A172 (cell line): Measurements from ENCODE around the gene SLC15A4. TPM values are rescaled to one million over a fixed set of nuclear protein-coding genes. Genes with fewer than 3 reads are reported as not detected.
A peak's percentile ranks its signal among the peaks of the same experiment; 100 is the strongest.

ENCODE experiments used
- DNase-seq: peaks from one replicate; pipeline ENCODE4 v3.0.0-alpha.2; 2015; ENCODE audit warnings: low spot score
- total RNA-seq: library from RNA; depleted of rRNA; stranded (reverse); fragments of >200 nt; shearing (Covaris generic); gene quantifications from 2 replicates; pipeline ENCODE4 v1.2.3, GENCODE V29; 2014

SLC15A4 gene
- total RNA-seq, 1 experiment from 2014 or later = 30.3 TPM

DNA sequence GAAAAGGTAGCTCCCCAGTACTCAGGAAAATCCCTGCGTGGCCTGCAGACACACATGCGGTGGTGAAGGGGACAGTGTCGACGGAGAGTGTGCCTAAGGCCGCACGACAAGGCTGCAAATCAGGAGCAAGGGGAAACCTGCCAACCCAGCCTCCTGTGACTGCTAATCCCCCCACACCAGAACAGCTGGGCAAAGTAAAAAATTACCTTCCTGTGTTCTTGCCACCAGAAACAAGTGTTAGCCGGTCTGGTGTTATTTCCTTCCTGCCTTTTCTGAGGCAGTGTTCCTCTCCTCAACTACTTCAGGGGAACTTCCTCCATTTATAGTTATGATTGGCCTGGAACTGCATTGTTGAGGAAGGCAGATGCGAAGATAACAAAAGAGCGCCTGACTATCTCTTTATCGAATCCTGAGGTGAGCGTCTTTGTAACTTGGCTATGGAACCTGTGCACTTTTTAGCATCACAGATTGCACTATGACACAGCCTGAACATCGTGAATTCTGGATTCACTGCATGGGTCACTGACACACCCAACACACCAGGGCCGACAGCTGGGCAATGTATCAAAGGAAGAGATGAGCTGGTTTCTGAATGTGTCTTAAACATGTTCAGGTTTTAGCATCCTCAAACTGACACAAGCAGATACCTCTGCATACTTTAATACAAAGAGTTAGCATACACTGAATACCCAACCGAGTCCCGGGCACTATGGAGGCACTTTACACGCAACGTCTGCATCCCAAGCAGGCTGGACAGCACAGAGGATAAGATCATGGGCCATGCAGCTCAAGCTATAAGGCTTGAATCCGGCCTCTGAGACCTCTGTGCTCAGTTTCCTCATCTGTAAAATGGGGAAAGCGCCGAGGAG is 28.9 kb downstream of the SLC15A4 start:
- DNase-seq = no peak

DNA sequence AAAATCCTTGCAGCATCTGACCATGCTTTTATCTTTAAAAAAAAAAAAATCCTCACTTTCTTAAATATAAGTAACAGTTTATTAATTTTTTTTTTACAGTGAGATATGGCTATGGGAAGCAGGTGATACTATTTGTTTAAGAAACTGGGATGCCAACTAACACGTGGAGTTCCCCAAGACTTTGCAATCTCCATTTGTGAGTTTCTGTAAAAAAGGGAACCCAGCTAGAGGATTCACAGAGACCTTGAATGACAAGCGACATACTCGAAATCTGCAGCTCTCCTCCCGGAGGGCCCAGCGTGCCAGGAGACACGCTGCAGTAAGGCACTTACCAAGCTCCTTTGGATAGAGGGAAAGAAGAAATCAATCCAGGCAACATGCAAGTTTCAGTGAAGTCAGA is 30.1 kb downstream of the SLC15A4 start:
- no peak for DNase-seq

DNA sequence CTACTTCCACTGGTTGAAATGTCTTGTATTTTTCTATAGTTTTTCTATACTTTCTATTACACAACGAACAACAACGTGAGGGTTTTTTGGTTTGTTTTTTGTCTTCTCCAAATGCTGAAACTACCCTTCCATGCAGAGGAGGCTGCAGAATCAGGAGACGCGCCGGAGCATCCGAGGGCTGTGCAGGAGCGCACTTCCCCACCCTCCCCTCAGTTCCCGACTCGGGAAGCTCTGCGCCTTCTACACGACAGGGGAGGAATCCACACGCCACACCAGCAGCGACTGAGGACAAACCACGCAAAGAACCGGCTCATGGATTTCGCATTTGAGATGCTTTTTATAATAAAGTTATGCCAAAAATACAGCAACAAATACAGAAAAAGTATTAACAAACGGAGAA is 30.9 kb downstream of the SLC15A4 start:
- no peak for DNase-seq

DNA sequence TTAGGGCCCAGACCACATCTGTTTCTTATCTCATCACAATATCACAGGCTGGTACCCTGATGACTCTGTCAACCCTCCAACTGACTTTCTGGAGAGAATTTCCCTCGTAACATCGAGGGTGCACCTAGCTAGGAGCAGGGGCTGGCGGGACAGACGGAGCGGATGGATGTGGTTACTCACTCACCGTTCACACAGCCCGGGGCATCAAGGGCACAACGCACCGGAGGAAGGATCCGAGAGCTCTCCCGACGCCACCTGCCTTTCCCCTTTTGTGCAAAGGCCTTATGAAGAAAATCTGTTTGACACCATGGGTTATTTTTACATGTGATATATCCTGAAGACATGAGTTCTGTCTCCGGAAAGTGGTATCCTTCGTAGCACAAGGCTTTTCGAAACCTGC is 31.4 kb downstream of the SLC15A4 start:
- no peak for DNase-seq

DNA sequence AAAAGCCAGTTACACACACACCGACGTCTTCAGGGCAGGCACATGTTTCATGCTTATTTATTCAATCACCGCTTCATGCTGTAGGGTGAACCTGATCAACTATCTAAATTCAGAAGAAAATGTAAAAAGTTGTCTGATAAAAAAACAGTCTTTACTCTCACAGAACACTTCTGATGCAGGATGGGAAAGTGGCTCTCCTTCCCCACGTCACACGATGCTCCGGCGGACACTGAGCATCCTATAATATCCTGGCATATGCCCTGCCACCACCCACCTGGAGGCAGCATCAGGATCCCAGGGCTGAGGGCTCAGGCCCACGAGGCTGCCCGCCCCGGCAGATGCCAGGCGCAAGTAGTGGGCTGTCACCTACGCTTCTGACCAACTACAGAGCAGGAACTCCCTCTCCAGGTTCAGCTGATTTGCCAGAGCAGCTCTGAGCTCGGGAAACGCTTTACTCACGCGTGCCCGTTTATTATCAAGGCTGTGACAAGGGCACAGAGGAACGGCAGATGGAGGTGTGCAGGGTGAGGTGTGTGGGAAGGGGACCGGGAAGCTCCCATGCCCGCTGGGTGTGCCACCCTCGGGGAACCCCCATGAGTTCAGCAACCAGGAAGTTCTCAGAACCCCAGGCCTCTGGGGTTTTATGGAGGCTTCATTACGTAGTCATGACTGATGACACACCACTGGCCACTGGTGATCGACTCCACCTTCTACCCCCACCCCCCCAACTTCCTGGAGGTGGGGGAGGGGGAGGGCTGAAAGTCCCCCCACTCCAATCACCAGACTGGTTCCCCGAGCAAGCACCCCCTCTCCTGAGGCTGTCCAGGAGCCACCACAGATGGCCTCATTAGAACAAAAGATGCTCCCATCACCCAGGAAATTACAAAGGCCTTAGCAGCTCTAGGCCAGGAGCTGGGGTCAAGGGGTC is 32.1 kb downstream of the SLC15A4 start:
- DNase-seq = peak; percentile 51

DNA sequence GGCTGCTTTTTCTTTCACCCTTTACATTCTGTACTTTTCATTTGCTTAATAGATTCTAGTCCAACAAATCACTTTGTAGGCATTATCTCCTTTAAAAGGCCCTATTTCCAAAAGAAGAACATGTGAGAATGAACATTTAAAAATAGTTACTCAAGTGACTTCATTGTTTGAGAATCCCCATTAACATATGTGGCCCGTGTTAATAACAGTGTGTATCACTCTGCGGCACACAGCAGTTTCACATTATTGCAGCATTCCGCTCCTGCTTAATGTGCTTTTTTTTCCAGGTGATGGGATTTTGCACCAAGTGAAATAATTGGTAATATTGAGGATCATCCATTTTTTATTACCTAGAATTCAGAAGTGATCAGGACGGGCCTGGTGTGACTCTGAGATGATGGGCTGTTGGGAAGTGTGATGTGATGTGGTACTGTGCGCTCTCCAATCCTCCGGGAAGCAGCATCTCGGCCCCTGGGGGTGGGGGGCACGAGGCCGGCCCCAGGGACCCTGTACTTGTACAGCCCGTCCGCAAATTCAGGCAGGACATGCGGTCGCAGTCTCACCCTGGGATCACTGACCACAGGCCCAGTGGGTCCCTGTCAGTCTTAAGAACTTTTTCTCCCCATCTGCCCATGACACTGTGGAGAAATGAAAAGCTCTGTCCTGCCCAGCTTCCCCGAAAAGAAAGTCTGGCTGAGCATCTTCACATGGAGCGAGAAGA is 32.9 kb downstream of the SLC15A4 start:
- DNase-seq = no peak

DNA sequence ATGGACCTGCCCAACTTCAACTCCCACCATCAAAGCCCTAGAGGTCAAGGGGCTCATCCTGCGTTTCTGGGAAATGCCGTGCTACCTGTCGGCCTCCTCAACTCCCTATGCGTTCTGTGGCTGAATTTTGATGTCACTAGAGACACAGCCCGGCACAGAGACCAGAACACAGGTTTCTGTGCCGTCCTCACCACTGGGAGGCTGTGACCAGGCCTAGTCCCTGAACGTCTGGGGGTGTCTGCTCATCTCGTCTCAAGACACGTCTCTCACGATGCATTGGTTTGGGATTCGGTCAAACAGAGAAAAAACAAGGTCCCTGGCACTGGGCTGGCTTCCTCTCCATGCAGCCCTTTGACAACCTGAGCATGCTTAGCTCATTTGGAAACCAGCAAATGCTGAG is 33.5 kb downstream of the SLC15A4 start:
- DNase-seq = no peak

DNA sequence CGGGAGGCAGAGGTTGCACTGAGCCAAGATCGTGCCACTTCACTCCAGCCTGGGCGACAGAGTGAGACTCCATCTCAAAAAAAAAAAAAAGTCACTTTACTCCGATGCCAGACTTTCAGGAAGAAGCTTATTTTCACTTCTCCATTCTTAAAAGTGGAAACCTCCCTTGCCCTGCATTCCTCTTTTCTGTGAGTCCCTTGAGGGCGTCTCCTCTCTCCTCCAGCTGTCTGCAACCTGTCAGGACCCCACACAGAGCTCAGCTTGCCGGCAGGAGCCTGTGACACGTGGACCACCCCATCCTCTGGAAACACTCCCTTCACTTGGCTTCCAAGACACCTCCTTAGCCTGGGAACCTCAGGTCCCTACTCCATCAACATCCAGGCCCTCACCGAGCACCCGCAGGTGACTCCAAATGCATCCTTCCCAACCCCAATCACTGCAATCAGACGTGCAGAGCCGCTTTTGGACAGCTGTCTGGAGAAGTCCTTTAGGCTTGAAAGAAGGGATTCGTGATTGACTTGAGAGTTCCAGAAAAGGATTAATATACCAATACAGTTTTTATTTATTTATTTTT is 34.3 kb downstream of the SLC15A4 start:
- no peak for DNase-seq

DNA sequence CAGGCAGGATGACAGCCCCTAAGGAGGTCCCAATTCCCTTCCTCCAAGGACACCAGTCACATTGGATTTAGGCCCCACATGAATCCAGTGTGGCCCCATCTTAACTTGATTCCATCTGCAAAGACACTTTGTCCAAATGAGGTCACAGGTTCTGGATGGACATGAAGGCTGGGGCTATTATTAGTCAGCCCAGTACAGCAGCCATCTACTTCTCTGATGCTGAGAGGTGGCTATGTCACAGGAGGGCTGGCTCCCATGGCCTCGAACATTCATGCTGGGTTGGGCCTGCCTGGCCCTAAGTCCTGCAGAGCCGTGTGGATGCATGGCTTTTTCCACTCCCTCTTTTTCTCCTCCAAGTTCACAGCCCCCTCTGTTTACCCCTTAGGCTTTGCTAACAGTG is 35.9 kb downstream of the SLC15A4 start:
- no peak for DNase-seq

DNA sequence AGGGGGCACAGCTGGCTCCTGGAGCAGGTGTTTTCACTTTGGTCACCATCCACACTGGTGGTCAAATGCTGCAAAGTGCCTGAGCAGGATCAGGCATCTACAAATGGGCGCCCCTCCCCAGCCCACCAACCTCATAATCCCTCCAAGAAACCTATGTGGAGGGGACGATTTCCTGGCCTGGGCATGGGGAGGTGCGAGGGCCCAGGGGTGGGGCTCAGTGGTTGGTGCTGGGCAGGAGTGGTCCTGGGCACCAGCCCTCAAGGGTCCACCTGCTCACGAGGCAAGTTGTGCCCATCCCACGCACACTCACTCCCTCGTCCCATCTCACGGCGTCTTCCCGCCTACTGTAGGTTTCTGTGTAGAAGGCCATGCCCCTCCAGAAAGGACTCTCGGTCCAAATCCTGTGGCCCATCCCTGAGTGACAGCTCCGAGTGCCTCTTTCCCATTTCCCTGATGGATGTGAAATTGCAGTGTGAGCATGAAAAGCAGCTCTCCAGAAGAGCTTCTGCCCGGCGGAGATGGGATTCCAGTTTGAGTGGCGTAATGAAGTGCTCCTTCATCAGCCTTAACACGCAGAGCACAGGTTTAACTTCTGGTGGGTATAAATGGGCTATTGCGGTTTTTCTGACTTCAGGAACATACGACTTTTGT is 36.9 kb downstream of the SLC15A4 start:
- DNase-seq = no peak

DNA sequence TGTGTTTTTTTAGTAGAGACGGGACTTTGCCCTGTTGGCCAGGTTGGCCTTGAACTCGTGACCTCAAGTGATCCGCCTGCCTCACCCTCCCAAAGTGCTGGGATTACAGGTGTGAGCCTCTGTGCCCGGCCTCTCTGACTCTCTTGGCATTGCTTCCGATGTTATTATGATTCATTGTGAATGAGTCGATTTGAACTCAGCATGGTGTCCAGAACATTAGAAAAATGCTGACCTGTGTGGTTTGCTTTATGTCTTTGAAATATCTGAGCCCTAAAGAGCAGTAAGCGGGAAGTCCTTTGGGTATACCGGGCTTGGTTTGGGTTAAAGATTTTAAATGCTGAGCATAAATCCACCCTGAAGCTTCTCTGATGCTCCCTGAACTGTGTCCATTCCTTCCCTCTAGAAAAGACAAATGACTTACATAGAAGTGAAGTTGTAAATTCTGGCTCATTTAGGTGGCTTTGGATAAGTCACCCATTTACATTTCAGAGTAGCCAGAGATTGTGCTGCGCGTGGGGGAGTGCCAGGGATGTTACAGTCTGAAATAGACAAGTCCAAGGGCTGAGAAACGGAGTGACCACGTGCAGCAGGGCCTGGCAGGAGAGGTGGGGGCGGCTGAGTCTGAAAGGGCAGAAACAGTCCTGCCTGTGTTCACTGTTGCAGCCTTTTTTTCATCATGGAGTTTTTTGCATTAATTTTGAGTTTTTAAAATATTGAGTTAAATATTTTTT is 39.6 kb downstream of the SLC15A4 start:
- peak; percentile 57 for DNase-seq

DNA sequence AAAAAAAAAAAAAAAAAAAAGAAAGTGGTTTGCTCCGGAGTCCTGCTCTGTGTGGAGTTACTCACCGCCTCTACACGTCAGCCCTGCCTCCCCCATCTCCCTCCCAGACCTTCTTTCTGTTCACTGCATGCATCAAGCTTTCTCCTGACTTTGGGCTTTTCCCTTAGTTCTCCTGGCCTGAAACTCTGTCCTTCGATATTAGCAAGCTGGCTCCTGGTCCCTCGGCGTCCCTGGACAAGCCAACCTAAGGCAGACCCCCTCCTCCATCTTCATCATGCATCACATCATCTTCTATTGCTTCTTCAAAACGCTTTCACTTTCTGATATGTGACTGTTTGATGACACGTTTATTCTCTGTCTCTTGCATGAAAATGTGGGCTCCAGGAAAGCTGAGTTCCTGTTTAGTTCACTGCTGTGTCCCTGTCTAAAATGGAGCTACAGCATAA is 40.6 kb downstream of the SLC15A4 start:
- DNase-seq = no peak

DNA sequence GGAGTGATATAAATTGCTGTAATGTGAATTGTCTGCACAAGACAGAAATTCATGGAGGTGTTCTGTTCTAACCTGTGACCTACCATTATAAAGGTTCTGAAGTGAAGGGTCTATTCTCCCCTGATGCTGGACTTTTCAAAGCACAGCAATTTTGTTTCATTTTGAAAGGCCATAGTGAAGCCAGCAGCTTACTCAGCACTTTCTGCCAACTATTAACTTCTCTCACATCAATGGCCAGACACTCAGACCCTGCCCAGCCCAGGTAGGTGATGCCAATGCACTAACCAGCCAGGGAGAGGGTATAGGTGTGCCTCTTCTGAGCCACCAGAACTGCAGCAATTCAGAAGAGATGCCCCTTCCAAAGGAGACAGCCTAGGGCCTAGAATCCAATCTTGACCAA is 43.9 kb downstream of the SLC15A4 start:
- DNase-seq = no peak

DNA sequence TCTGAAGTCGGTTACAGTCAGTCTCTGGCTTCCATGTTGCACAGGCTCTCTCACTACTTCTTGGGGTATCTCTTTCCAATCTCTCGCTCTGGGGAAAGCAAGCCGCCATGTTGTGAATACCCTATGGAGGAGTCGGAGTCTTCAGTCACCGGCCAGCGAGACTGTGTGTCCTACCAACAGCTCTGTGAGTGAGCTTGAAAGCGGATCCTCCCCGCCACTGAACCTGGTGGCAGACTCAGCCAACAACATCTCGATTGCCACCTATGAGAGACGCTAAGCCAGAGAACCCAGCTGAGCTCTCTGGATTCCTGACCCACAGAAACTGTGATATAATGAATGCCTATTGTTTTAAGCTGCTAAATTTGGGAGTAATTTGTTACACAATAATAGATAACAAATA is 51.5 kb downstream of the SLC15A4 start:
- no peak for DNase-seq

DNA sequence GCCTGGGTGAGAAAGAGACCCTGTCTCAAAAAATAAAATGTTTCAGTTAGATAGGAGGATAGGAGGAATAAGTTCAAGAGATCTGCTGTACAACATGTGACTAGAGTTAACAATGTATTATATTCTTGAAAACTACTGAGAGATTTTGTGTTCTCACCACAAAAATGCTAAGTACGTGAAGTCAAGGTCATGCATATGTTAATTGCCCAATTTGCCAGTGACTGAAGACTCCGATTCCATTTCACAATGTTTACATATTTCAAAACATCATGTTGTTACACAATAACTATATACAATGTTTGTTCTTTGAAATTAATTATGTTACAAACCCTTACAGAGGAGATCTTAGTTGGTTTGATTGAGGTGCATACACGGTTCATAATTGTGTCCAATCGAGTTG is 52.1 kb downstream of the SLC15A4 start:
- no peak for DNase-seq

DNA sequence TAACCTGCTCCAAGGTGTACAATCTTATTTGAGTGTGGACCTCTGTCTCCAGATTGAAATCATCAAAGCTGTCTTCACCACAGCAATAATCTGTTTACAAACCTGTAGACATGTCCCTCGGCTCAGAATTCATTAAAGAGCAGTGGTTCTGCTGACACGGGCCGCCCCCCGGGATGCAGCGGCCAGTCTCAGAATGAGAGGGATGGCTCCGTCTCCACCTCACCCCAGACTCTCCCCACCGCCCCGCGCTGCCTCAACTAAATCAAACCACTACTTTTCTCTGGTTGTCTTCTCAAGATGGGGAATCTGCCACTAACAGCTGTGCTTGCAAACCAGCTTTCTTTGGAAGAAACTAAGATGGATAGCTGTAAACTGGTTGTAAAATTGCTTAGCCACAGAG is 56.2 kb downstream of the SLC15A4 start:
- no peak for DNase-seq

DNA sequence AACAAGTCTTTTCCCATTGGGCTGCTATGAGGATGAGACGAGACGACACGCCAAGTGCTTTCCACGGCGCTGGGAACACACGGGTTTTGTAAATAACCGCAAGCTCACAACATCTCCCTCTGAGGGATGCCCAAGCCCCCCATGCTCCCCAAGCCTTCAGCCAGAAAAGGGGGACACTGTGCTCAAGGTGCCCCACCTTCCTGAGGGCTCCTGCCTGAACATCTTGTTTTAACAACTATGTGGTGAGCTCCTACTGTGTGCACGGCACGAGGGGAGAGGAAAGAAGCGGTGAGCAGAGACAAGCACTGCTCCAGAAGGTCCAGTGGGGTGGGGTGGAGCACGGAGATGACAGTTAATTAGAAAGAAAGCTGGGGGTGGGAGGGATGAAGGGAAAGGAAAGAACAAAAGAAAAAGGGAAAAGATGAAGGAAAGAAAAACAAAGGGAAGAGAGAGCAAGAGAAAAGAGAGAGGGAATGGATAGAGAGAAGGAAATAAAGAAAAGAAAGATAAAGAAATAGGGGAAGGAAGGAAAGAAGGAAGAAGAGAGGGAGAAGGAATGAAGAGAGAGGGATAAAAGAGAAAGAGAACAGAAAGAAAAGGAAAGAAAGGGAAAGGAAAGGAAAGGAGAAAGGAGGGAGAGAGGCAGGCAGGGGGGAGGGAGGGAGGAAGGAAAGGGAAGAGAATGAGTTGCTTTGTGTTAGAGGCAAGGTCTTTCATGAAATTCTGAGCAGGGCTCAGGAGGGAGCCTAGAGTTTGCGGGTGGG is 56.8 kb downstream of the SLC15A4 start:
- DNase-seq = no peak

DNA sequence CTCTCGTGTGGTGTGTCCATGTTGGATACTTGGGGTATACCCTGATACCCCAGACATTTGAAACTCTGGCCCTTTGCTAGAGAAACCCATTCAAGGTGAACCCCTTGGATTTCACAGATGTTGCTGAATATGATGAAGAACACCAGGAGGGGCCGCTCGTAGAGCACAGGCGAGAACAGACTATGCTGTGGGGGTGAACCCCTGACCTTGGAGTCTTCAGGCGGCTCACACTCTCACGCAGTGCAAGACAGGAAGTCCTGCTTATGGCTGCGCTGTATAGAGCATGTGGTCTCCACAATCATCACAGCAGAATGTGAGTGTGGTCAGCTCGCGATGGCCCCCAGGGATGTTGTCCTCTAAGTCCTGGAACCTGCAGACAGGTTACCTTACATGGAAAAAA is 60.4 kb downstream of the SLC15A4 start:
- no peak for DNase-seq

DNA sequence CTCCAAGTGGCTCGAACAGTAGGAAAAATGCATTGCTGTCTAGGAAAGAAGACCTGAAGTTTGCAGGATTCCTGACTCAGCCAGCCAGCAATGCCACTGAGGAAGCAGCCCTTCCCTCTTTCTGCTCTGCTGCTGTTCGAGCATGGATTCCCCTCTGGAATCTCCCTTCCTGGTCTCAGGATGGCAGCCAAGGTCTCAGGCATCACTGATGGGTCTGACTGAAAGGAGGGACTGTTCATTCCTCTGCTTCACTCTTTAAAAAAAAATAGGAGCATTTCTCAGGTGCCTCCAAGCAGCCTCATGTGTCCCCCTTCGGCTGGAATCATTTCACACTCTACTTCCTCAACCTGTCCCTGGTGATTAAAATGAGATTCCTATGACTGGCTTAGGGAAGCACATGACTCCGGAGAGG is 62.4 kb downstream of the SLC15A4 start:
- DNase-seq = no peak

DNA sequence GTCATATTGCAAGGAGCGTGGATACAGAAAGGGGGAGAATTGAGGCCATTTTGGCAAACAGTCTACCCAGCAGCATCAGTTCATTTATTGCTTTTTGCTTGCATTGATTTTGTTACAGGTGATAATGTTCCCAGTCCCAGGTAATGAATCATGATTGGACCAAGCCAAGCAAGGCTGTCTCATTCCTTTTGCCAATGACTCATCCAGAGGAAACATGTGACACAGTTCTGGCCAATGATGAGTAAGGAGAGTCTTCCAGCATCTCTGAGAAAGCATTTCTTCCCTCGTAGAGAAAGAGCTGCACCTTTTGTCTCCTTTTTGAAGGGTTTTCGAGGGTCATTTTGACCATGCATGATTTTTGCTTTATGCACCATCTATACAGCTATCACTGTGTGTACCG is 68.2 kb downstream of the SLC15A4 start:
- no peak for DNase-seq
